Testis (tissue), 3 donors: ENCODE data around the gene BST2. TPM values are rescaled to one million over a fixed set of nuclear protein-coding genes. Genes with fewer than 3 reads are reported as not detected.

Experiments used
- DNase-seq: peaks from one replicate; pipeline ENCODE4 v3.0.0-alpha.2; 2019
- H3K27ac ChIP-seq, 2 donors: fragments of 200-600 bp; sonication (generic); one replicate each; pipeline ENCODE4 v1.5.1; 2019
- H3K27me3 ChIP-seq: fragments of 200-600 bp; sonication (generic); one replicate; pipeline ENCODE4 v1.5.1; 2019
- H3K36me3 ChIP-seq: fragments of 200-600 bp; sonication (generic); one replicate; pipeline ENCODE4 v1.5.1; 2017; ENCODE audit warnings: low read depth; ENCODE audit errors: missing control alignments
- H3K4me1 ChIP-seq: fragments of 200-600 bp; sonication (generic); one replicate; pipeline ENCODE4 v1.5.1; 2019
- H3K4me3 ChIP-seq, 2 donors: fragments of 200-600 bp; sonication (generic); one replicate each; pipeline ENCODE4 v1.5.1; 2017 to 2019
- H3K9me3 ChIP-seq: fragments of 200-600 bp; sonication (generic); one replicate; pipeline ENCODE4 v1.5.1; 2017
- CTCF ChIP-seq, 3 experiments: fragments of 450-650 bp in 2 of 3; fragments of 200-600 bp in 1 of 3; sonication (generic) in 1 of 3; IDR thresholded peaks; one replicate each; pipeline ENCODE4 v1.5.1; 2016 to 2019; ENCODE audit warnings: antibody characterized with exemption in 3 of 3, mild to moderate bottlenecking in 2 of 3, moderate library complexity in 1 of 3
- POLR2A ChIP-seq: fragments of 450-650 bp; IDR thresholded peaks from one replicate; pipeline ENCODE4 v1.6.1; 2017; ENCODE audit warnings: antibody characterized with exemption, mild to moderate bottlenecking, moderate library complexity
- WGBS, 2 donors: methylation state at CpG; one replicate each; pipeline ENCODE4 v1.1.5; 2018; 5-methylcytosine and 5-hydroxymethylcytosine counted together
- intact Hi-C: fragments of 100-400 bp; cut with DNase I; formaldehyde crosslinking; loops from one replicate; pipeline ENCODE4 v1.15.1; 2023; ENCODE audit warnings: low total_unique reads
- polyA plus RNA-seq: library from polyadenylated mRNA; stranded (reverse); fragments of 350-450 nt; fragmentation: Illumina TruSeq; extraction: RNeasy Lipid Tissue Mini Kit (QIAGEN cat#74804); gene quantifications from one replicate; pipeline ENCODE4 v1.2.3, GENCODE V29; 2014; ENCODE audit warnings: low read depth, low replicate concordance; ENCODE audit not compliant: insufficient read depth
- total RNA-seq, 2 donors: library from RNA; depleted of rRNA; stranded (reverse); fragments of >200 nt; gene quantifications; one replicate each; pipeline ENCODE4 v1.2.3, GENCODE V29; 2016

The BST2 gene
- total and polyA plus RNA-seq, 3 donors from 2014 or later = 37.4 to 71.4 (median 64.4) TPM

- no peaks in the 10 kb centered on the region for H3K4me1 ChIP-seq
- TF ChIP-seq CTCF (IDR thresholded peaks at IDR 0.05) = no peak
- no peak for TF ChIP-seq POLR2A
- intact Hi-C loops = no loop called here
- H3K27ac ChIP-seq = no peak overlapping the region
- no peak for DNase-seq
- WGBS, 2 donors = 85 to 89% methylated on average over 6 of the region's 6 CpGs
- no peaks in the 10 kb centered on the region for H3K9me3 ChIP-seq
- H3K4me3 ChIP-seq = no peak overlapping the region
- H3K27me3 ChIP-seq = no peaks in the 10 kb centered on the region
- H3K36me3 ChIP-seq = no peaks in the 10 kb centered on the region
Observed at GRCh38 chr19:17359905-17360800, 45.3 kb downstream of the BST2 start.

- WGBS, 2 donors = 82 to 85% methylated on average over 6 to 7 of the region's 7 CpGs
- no peak overlapping the region for H3K27ac ChIP-seq
- H3K36me3 ChIP-seq = no peaks in the 10 kb centered on the region
- H3K4me3 ChIP-seq = no peak overlapping the region
- H3K4me1 ChIP-seq = no peaks in the 10 kb centered on the region
- no peak for DNase-seq
- TF ChIP-seq POLR2A (no peak), CTCF (IDR thresholded peaks at IDR 0.05) (no peak)
- intact Hi-C loops = no loop called here
- H3K9me3 ChIP-seq = no peaks in the 10 kb centered on the region
- no peaks in the 10 kb centered on the region for H3K27me3 ChIP-seq
Observed at GRCh38 chr19:17358395-17358794, 47.0 kb downstream of the BST2 start.

DNA sequence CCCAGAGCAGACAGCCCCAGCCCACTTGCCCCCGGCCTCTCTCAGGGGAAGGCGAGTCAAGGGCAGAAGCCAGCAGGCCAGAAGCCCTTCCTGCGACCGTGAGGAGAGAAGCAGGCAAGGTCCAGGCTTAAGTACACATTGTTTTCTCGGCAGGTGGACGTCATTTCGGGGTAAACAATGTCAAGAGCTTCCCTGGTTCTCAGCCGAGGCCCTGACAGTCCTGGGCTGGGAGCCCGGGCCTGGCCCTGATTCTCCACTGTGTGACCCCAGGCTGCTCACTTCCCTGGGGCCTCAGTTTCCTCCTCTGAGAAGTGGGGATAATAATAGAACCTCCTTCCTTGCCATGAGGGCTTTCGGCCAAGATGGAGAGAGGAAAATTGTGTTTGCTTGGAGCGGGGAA lies 47.7 kb downstream of the BST2 start:
- no peak overlapping the region for H3K4me3 ChIP-seq
- WGBS, 2 donors = 73 to 84% methylated on average over 11 of the region's 11 CpGs
- intact Hi-C loops = no loop called here
- TF ChIP-seq CTCF (IDR thresholded peaks at IDR 0.05) = no peak
- no peak for TF ChIP-seq POLR2A
- no peak overlapping the region for H3K27ac ChIP-seq
- H3K9me3 ChIP-seq = no peaks in the 10 kb centered on the region
- H3K27me3 ChIP-seq = no peaks in the 10 kb centered on the region
- H3K36me3 ChIP-seq = no peaks in the 10 kb centered on the region
- no peak for DNase-seq
- no peaks in the 10 kb centered on the region for H3K4me1 ChIP-seq

DNA sequence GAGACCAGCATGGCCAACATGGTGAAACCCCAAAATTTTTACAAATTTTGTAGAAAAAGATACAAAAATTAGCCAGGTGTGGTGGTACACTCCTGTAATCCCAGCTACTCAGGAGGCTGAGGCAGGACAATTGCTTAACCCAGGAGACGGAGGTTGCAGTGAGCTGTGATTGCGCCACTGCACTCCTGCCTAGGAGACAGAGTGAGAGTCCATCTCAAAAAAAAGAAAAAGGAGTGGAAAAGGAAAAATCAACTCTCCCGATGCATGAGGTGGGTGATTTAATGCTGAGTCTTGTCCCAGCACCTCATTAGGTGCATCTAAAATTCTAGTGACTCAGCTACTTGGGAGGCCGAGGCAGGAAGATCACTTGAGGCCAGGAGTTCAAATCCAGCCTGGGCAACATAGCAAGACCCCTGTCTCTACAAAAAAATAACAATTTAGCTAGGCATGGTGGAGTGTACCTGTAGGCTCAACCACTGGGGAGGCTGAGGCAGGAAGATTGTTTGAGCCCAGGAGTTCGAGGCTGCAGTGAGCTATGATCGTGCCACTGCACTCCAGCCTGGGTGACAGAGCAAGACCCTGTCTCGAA lies 48.3 kb downstream of the BST2 start:
- H3K4me3 ChIP-seq = no peak overlapping the region
- H3K4me1 ChIP-seq = no peaks in the 10 kb centered on the region
- H3K27ac ChIP-seq = no peak overlapping the region
- no peak for DNase-seq
- intact Hi-C loops = no loop called here
- no peak for TF ChIP-seq CTCF (IDR thresholded peaks at IDR 0.05)
- no peak for TF ChIP-seq POLR2A
- 92 to 93% methylated on average over 7 of the region's 7 CpGs for WGBS, 2 donors
- H3K27me3 ChIP-seq = no peaks in the 10 kb centered on the region
- H3K9me3 ChIP-seq = no peaks in the 10 kb centered on the region
- H3K36me3 ChIP-seq = no peaks in the 10 kb centered on the region
